H1 (cell line): ENCODE measurements around the gene HS2ST1. TPM values are rescaled to one million over a fixed set of nuclear protein-coding genes. Genes with fewer than 3 reads are reported as not detected.

Experiments
- ATF2 ChIP-seq: IDR thresholded peaks from 2 replicates; pipeline ENCODE4 v1.6.1; 2012; ENCODE audit warnings: low read length, inconsistent platforms
- BCL11A ChIP-seq, 2 experiments: IDR thresholded peaks; one replicate each; pipeline ENCODE4 v1.6.1; 2011; ENCODE audit warnings: low read depth in 2 of 2, low read length in 2 of 2, mild to moderate bottlenecking in 2 of 2
- CBX8 ChIP-seq: fragments of 300-800, 300-1000 bp; sonication (generic); IDR thresholded peaks from 2 replicates; pipeline ENCODE4 v1.7.1; 2016; ENCODE audit warnings: low read depth, low read length, borderline replicate concordance
- CHD7 ChIP-seq: fragments of 300-600 bp; sonication (generic); IDR thresholded peaks from 2 replicates; pipeline ENCODE4 v1.7.1; 2012; ENCODE audit warnings: low read length, moderate library complexity, mild to moderate bottlenecking, inconsistent platforms; ENCODE audit not compliant: insufficient replicate concordance
- EGR1 ChIP-seq: IDR thresholded peaks from 2 replicates; pipeline ENCODE4 v1.6.1; 2011; ENCODE audit warnings: low read depth, low read length, borderline replicate concordance
- MAFK ChIP-seq: IDR thresholded peaks from 2 replicates; pipeline ENCODE4 v1.6.1; 2012; ENCODE audit warnings: low read depth, mild to moderate bottlenecking, improper control_type of control experiment, low read length
- PHF8 ChIP-seq: fragments of 200-600 bp; sonication (generic); conservative IDR thresholded peaks from 2 replicates; pipeline ENCODE4 v1.7.1; 2012; ENCODE audit warnings: low read depth, mild to moderate bottlenecking, inconsistent platforms, low read length, moderate library complexity
- SP1 ChIP-seq: IDR thresholded peaks from 2 replicates; pipeline ENCODE4 v1.6.1; 2011; ENCODE audit warnings: low read depth, low read length
- polyA plus RNA-seq, 7 experiments: library from polyadenylated mRNA; depleted of rRNA in 3 of 7; stranded (reverse) in 5 of 7; unstranded in 2 of 7; fragments of >200 nt in 5 of 7; fragments of 200-250 nt in 2 of 7; gene quantifications; 1 replicate in 5 of 7; 2 replicates in 1 of 7; 4 replicates in 1 of 7; pipeline versions ENCODE4 v1.2.1 to v1.2.3, GENCODE V29; 2011 to 2013; ENCODE audit warnings: missing spikeins in 2 of 7, mixed read lengths in 2 of 7
- total RNA-seq: library from RNA; stranded (reverse); fragmentation: NEBNext Ultra II Directional; extraction: Animal tissue kit (Norgen Biotek cat#: 25700); gene quantifications from 2 replicates; pipeline ENCODE4 v1.2.1, GENCODE V29; 2021

Gene HS2ST1
- total and polyA plus RNA-seq, 2 of the 8 experiments (the other 6 are each of a cell fraction or from before 2014, with no cell fraction given) = 5.2 to 28.3 TPM

GRCh38 chr1:86960548-86960947, 46.1 kb downstream of the HS2ST1 start (continued):
- TF ChIP-seq CHD7 (no peak), CBX8 (no peak), MAFK (no peak), ATF2 (no peak), SP1 (no peak), BCL11A (IDR thresholded peaks at IDR 0.05; ENCODE audit: low read depth in 2 of 2, low read length in 2 of 2) (no peak), EGR1 (no peak), PHF8 (no peak)
